Liver (tissue), 9 donors: ENCODE data around the gene BIN2. TPM values are rescaled to one million over a fixed set of nuclear protein-coding genes. Genes with fewer than 3 reads are reported as not detected.

ENCODE experiments used
- DNase-seq: peaks from one replicate; pipeline ENCODE4 v3.0.0-alpha.2; 2017; ENCODE audit warnings: low spot score
- H3K27ac ChIP-seq, 2 donors: one replicate each; pipeline ENCODE4 v1.7.0; 2013; ENCODE audit warnings: inconsistent platforms in 2 of 2, low read length in 2 of 2, control low read depth in 1 of 2, low read depth in 1 of 2, mild to moderate bottlenecking in 1 of 2
- H3K27me3 ChIP-seq, 4 donors: one replicate each; pipeline versions ENCODE4 v1.6.1 to v1.7.0; 2013; ENCODE audit warnings: low read length in 3 of 4, inconsistent platforms in 1 of 4, mild to moderate bottlenecking in 1 of 4, moderate library complexity in 1 of 4; ENCODE audit not compliant: control insufficient read depth in 4 of 4, insufficient read depth in 4 of 4
- H3K36me3 ChIP-seq, 4 donors: one replicate each; pipeline versions ENCODE4 v1.6.1 to v1.7.0; 2013; ENCODE audit warnings: low read length in 3 of 4, mild to moderate bottlenecking in 3 of 4, low read depth in 1 of 4, moderate library complexity in 1 of 4; ENCODE audit not compliant: control insufficient read depth in 4 of 4, insufficient read depth in 3 of 4
- H3K4me1 ChIP-seq, 4 donors: one replicate each; pipeline versions ENCODE4 v1.6.1 to v1.7.0; 2013; ENCODE audit warnings: low read length in 3 of 4, mild to moderate bottlenecking in 3 of 4, moderate library complexity in 1 of 4; ENCODE audit not compliant: control insufficient read depth in 4 of 4, insufficient read depth in 4 of 4
- H3K4me3 ChIP-seq, 3 donors: one replicate each; pipeline versions ENCODE4 v1.6.1 to v1.7.0; 2013; ENCODE audit warnings: low read length in 3 of 3, control low read depth in 1 of 3, low read depth in 1 of 3, mild to moderate bottlenecking in 1 of 3
- H3K9ac ChIP-seq, 2 donors: one replicate each; pipeline ENCODE4 v1.7.0; 2013; ENCODE audit warnings: low read length in 2 of 2, mild to moderate bottlenecking in 2 of 2, moderate library complexity in 2 of 2, control low read depth in 1 of 2, low read depth in 1 of 2
- H3K9me3 ChIP-seq, 4 donors: one replicate each; pipeline versions ENCODE4 v1.6.1 to v1.7.0; 2013; ENCODE audit warnings: low read length in 3 of 4; ENCODE audit not compliant: control insufficient read depth in 4 of 4
- EGR1 ChIP-seq, 2 donors: IDR thresholded peaks; 2 replicates each; pipeline ENCODE4 v1.6.1; 2016 to 2018; ENCODE audit warnings: antibody characterized with exemption in 2 of 2, low read depth in 2 of 2
- FOXA1 ChIP-seq: IDR thresholded peaks from 2 replicates; pipeline ENCODE4 v1.6.1; 2016; ENCODE audit warnings: antibody characterized with exemption
- FOXA2 ChIP-seq: IDR thresholded peaks from 2 replicates; pipeline ENCODE4 v1.6.1; 2016; ENCODE audit warnings: antibody characterized with exemption
- GABPA ChIP-seq, 2 donors: IDR thresholded peaks in 1 of 2; conservative IDR thresholded peaks in 1 of 2; 2 replicates each; pipeline ENCODE4 v1.6.1; 2016; ENCODE audit warnings: antibody characterized with exemption in 2 of 2, mild to moderate bottlenecking in 1 of 2, moderate library complexity in 1 of 2
- HNF4A ChIP-seq, 2 donors: conservative IDR thresholded peaks; 2 replicates each; pipeline ENCODE4 v1.6.1; 2016; ENCODE audit warnings: antibody characterized with exemption in 2 of 2, mild to moderate bottlenecking in 2 of 2
- HNF4G ChIP-seq: IDR thresholded peaks from 2 replicates; pipeline ENCODE4 v1.6.1; 2016; ENCODE audit warnings: antibody characterized with exemption
- JUND ChIP-seq, 2 donors: IDR thresholded peaks; 2 replicates each; pipeline ENCODE4 v1.6.1; 2016; ENCODE audit warnings: antibody characterized with exemption in 2 of 2
- NR2F2 ChIP-seq: IDR thresholded peaks from 2 replicates; pipeline ENCODE4 v1.6.1; 2016; ENCODE audit warnings: antibody characterized with exemption
- RAD21 ChIP-seq, 2 donors: IDR thresholded peaks; 2 replicates each; pipeline ENCODE4 v1.6.1; 2016; ENCODE audit warnings: antibody characterized with exemption in 2 of 2, mild to moderate bottlenecking in 2 of 2
- RXRA ChIP-seq, 2 donors: IDR thresholded peaks; 2 replicates each; pipeline ENCODE4 v1.6.1; 2017 to 2018; ENCODE audit warnings: antibody characterized with exemption in 2 of 2, mild to moderate bottlenecking in 1 of 2
- SP1 ChIP-seq: IDR thresholded peaks from 2 replicates; pipeline ENCODE4 v1.6.1; 2018; ENCODE audit warnings: antibody characterized with exemption, mild to moderate bottlenecking
- TAF1 ChIP-seq: conservative IDR thresholded peaks from 2 replicates; pipeline ENCODE4 v1.6.1; 2016; ENCODE audit warnings: antibody characterized with exemption, mild to moderate bottlenecking
- YY1 ChIP-seq: IDR thresholded peaks from 2 replicates; pipeline ENCODE4 v1.6.1; 2016; ENCODE audit warnings: antibody characterized with exemption, mild to moderate bottlenecking
- WGBS: extraction: QIAGEN DNeasy Blood & Tissue Kit; methylation state at CpG from one replicate; pipeline ENCODE4 v1.1.7; 2013; 5-methylcytosine and 5-hydroxymethylcytosine counted together
- polyA plus RNA-seq, 2 donors: library from polyadenylated mRNA; stranded (reverse) in 1 of 2; unstranded in 1 of 2; fragments of 200-250 nt in 1 of 2; fragments of >200 nt in 1 of 2; fragmentation: Nextera tagmentation in 1 of 2; extraction: Ambion mirVana in 1 of 2; gene quantifications; one replicate each; pipeline versions ENCODE4 v1.2.1 to v1.2.3, GENCODE V29; 2013 to 2015
- total RNA-seq, 2 donors: library from RNA; depleted of rRNA; stranded (reverse); fragments of >200 nt; gene quantifications; one replicate each; pipeline ENCODE4 v1.2.3, GENCODE V29; 2014
- TF ChIP-seq, protein P1 (sequence below): IDR thresholded peaks from 2 replicates; pipeline ENCODE4 v1.6.1; 2016; ENCODE audit warnings: antibody characterized with exemption, mild to moderate bottlenecking
- TF ChIP-seq, protein P2 (sequence below): fragments of 150-350 bp; IDR thresholded peaks from 2 replicates; pipeline ENCODE4 v1.5.1; 2017; ENCODE audit warnings: improper control_type of control experiment, low read depth, low read length; ENCODE audit not compliant: missing input control
- TF ChIP-seq, protein P3 (sequence below): IDR thresholded peaks from 2 replicates; pipeline ENCODE4 v1.6.1; 2016; ENCODE audit warnings: antibody characterized with exemption
- TF ChIP-seq, protein P4 (sequence below): IDR thresholded peaks from 2 replicates; pipeline ENCODE4 v1.6.1; 2016; ENCODE audit warnings: antibody characterized with exemption
- TF ChIP-seq, protein P5 (sequence below): IDR thresholded peaks from 2 replicates; pipeline ENCODE4 v1.6.1; 2016; ENCODE audit warnings: antibody characterized with exemption
- donor health status: healthy.
- donor health status: healthy.
- donor health status: healthy.
- donor health status: healthy.
- donor health status: healthy.

Gene BIN2
- total and polyA plus RNA-seq, 4 donors: 1.9 to 10.2 (median 4.4) TPM

DNA sequence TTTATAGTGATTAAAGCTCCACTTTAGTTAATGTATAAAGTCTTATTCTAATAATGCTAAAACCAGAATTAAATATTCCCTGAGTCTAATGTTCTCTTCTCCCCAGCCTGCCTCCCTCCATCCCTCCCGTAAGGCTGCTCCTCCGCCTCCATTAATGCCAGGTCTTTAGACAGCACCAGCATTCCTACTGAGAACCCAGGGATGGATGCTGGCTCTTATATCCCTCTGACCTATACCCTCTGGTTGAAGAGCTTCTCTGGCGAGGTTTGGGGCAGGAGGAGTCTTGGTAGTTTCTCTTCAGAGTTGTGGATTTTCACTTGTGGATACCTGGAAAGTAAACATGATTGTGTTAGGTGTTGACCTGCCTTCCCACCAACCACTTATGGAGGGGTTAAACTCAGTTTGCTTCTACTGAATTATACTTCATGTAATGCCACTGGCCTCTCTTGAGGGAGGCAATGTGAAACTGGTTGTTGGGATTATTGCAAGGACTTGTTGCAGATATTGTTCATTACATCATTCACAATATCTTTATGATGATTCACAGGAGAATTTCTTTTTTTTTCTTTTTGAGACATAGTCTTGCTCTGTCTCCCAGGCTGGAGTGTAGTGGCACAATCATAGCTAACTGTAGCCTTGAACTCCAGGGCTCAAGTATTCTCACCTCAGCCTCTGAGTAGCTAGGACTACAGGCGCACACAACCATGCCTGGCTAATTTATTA is 42.6 kb downstream of the BIN2 start:
- TF ChIP-seq HNF4A (conservative IDR thresholded peaks at IDR 0.05): no peak
- TF ChIP-seq, protein P1, sequence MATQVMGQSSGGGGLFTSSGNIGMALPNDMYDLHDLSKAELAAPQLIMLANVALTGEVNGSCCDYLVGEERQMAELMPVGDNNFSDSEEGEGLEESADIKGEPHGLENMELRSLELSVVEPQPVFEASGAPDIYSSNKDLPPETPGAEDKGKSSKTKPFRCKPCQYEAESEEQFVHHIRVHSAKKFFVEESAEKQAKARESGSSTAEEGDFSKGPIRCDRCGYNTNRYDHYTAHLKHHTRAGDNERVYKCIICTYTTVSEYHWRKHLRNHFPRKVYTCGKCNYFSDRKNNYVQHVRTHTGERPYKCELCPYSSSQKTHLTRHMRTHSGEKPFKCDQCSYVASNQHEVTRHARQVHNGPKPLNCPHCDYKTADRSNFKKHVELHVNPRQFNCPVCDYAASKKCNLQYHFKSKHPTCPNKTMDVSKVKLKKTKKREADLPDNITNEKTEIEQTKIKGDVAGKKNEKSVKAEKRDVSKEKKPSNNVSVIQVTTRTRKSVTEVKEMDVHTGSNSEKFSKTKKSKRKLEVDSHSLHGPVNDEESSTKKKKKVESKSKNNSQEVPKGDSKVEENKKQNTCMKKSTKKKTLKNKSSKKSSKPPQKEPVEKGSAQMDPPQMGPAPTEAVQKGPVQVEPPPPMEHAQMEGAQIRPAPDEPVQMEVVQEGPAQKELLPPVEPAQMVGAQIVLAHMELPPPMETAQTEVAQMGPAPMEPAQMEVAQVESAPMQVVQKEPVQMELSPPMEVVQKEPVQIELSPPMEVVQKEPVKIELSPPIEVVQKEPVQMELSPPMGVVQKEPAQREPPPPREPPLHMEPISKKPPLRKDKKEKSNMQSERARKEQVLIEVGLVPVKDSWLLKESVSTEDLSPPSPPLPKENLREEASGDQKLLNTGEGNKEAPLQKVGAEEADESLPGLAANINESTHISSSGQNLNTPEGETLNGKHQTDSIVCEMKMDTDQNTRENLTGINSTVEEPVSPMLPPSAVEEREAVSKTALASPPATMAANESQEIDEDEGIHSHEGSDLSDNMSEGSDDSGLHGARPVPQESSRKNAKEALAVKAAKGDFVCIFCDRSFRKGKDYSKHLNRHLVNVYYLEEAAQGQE: no peak
- no peak for TF ChIP-seq SP1
- TF ChIP-seq, protein P2, sequence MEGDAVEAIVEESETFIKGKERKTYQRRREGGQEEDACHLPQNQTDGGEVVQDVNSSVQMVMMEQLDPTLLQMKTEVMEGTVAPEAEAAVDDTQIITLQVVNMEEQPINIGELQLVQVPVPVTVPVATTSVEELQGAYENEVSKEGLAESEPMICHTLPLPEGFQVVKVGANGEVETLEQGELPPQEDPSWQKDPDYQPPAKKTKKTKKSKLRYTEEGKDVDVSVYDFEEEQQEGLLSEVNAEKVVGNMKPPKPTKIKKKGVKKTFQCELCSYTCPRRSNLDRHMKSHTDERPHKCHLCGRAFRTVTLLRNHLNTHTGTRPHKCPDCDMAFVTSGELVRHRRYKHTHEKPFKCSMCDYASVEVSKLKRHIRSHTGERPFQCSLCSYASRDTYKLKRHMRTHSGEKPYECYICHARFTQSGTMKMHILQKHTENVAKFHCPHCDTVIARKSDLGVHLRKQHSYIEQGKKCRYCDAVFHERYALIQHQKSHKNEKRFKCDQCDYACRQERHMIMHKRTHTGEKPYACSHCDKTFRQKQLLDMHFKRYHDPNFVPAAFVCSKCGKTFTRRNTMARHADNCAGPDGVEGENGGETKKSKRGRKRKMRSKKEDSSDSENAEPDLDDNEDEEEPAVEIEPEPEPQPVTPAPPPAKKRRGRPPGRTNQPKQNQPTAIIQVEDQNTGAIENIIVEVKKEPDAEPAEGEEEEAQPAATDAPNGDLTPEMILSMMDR: no peak
- TF ChIP-seq, protein P3, sequence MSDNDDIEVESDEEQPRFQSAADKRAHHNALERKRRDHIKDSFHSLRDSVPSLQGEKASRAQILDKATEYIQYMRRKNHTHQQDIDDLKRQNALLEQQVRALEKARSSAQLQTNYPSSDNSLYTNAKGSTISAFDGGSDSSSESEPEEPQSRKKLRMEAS: no peak
- no peak for TF ChIP-seq NR2F2
- TF ChIP-seq RXRA (IDR thresholded peaks at IDR 0.05): no peak
- no peak for TF ChIP-seq HNF4G
- TF ChIP-seq, protein P4, sequence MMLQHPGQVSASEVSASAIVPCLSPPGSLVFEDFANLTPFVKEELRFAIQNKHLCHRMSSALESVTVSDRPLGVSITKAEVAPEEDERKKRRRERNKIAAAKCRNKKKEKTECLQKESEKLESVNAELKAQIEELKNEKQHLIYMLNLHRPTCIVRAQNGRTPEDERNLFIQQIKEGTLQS: no peak
- TF ChIP-seq YY1: no peak
- no peak for TF ChIP-seq JUND (IDR thresholded peaks at IDR 0.05)
- no peak for TF ChIP-seq RAD21 (IDR thresholded peaks at IDR 0.05)
- TF ChIP-seq, protein P5, sequence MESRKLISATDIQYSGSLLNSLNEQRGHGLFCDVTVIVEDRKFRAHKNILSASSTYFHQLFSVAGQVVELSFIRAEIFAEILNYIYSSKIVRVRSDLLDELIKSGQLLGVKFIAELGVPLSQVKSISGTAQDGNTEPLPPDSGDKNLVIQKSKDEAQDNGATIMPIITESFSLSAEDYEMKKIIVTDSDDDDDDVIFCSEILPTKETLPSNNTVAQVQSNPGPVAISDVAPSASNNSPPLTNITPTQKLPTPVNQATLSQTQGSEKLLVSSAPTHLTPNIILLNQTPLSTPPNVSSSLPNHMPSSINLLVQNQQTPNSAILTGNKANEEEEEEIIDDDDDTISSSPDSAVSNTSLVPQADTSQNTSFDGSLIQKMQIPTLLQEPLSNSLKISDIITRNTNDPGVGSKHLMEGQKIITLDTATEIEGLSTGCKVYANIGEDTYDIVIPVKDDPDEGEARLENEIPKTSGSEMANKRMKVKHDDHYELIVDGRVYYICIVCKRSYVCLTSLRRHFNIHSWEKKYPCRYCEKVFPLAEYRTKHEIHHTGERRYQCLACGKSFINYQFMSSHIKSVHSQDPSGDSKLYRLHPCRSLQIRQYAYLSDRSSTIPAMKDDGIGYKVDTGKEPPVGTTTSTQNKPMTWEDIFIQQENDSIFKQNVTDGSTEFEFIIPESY: no peak
- no peak for TF ChIP-seq FOXA2
- TF ChIP-seq TAF1: no peak
- no peak for TF ChIP-seq FOXA1
- no peak for TF ChIP-seq GABPA (IDR thresholded peaks at IDR 0.05 in 1 of 2, conservative IDR thresholded peaks at IDR 0.05 in 1 of 2)
- no peak for TF ChIP-seq EGR1 (IDR thresholded peaks at IDR 0.05; ENCODE audit: low read depth in 2 of 2)
- WGBS: 94% methylated on average over 4 of the region's 4 CpGs
- DNase-seq: no peak

More for the DNA sequence above, 42.6 kb downstream of the BIN2 start:
- H3K27ac ChIP-seq: no peak overlapping the region
- H3K4me3 ChIP-seq: no peak overlapping the region
- H3K36me3 ChIP-seq: no peaks in the 10 kb centered on the region
- no peaks in the 10 kb centered on the region for H3K9me3 ChIP-seq
- H3K27me3 ChIP-seq: no peaks in the 10 kb centered on the region
- no peak overlapping the region for H3K9ac ChIP-seq
- no peaks in the 10 kb centered on the region for H3K4me1 ChIP-seq
